DMS 273 treated with DMSO at 0.1 percent for 48 hours (cell line): ENCODE data around the gene GPAM.
A peak's percentile ranks its signal among the peaks of the same experiment; 100 is the strongest.

Experiments
- DNase-seq: peaks from one replicate; lab custom pipeline; 2025; lab: John Stamatoyannopoulos, UW

Gene GPAM

DNA sequence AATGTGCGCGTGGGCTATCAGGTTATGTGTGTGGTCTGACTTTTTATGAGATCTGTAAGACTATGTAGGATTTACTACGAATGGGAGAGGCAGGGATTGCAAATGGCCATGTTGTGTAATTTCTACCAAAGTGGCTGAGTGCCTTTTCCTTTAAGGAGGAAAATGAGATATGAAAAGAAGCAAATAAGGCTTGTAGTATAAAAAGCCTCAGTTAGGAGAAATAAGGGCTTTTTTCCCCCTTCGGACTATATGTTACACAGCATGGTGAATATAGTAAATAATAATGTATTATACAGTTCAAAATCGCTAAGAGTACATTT lies 447 bp upstream of the GPAM start:
- DNase-seq, result no peak

DNA sequence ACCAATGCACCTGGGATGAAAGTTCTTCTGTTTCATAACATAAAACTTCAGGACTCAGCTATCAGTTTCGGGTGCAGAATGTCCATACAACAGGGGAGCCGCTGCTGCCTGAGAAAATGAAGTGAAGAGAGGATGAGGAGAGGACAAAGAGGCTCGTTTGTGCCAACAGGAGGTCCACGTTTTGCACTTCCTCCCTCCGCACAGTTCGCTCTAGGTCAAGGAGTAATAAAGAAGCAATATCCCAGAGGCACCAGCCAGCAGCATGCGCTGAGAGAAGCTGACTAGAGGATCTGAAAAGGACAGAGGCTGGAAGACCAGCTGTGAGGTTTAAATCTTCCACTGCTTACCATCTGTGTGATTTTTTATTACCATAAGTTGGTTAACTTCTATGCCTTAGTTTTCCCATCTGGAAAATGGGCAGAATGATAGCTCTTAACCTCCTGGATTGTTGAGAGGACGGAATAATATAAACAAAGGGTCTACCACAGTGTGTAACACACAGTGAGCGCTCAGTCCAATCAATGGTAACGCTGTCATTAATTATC lies 709 bp downstream of the GPAM start:
- DNase-seq, result no peak

DNA sequence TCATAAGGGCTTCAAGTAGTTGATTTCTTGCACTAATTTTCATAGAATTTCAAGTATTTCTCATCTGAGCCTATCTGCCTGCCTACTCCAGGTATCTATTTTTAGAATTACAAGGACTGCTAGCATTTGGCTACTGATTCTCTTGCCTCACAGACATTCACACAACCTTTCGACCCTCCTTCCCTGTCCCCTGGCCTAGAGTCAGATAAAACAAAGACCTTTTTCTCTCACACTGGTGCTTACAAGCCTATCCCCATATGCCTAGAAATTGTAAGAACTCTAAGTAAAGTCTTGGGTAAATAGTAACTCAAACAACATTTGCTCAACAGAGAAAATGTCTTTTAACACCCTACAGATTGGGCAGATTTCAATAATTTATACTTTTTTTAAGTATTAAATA lies 6.3 kb downstream of the GPAM start:
- no peak for DNase-seq

DNA sequence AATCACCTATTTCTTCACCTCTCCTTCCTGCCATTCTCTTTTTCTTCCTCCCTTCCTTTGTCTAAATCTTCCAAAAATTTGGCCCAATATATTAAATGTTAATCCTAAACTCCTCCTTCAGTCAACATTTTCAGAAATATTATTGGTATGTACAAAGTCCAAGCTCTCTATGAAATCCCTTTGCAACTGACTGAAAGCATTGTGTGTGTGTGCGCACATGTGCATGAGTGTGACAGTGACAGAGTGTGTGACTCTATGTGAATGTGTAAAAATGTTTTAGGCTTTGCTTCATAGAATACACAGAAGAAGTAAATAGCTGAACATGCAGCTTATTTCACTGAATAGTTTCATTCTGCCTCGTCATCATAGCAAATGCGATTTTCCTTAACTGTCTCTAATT lies 7.0 kb downstream of the GPAM start:
- DNase-seq, result no peak

- DNase-seq, result no peak
Measured at GRCh38 chr10:112175409-112175808, 8.2 kb downstream of the GPAM start.

DNA sequence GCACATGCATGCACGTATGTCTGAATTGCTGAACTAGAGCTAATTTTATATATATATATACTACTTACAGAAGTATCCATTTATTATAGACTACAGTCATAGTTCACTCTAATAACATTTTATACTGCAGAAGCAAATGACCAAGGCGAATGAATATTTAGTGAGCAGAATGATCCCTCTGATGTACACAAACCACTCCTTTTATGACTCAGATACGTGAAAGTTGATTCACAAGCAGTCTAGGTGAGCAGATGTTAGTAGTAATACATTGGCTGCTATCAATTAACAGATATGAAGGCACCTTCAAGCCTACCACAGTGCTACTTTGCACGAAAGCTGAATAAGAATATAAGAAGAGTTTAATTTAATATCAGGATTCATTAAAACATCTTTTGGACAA lies 10.4 kb downstream of the GPAM start:
- DNase-seq, result no peak

GRCh38 chr10:112168733-112169132 lies 14.8 kb downstream of the GPAM start:
- no peak for DNase-seq

- no peak for DNase-seq
Measured at GRCh38 chr10:112166800-112167199, 16.8 kb downstream of the GPAM start.

- DNase-seq, result no peak
Measured at GRCh38 chr10:112161757-112162518, 21.6 kb downstream of the GPAM start.

DNA sequence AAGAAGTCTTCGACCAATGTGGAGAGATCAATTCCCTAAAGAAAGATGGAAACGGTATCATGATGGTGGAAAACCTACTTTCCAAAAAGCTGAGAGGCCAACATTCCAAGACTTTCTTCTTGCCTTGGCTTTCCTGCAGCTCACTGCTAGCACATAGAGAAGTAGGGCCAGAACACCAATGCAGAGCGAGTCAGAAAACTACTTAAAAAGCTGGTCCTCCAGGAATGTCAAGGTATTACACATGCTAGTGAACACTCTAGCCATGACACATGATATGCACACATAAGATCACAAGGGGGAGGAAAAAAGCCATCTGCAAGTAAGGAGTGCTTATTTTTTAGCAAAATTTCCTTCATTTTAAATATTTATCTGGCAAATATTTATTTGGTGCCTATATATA lies 22.7 kb downstream of the GPAM start:
- no peak for DNase-seq

DNA sequence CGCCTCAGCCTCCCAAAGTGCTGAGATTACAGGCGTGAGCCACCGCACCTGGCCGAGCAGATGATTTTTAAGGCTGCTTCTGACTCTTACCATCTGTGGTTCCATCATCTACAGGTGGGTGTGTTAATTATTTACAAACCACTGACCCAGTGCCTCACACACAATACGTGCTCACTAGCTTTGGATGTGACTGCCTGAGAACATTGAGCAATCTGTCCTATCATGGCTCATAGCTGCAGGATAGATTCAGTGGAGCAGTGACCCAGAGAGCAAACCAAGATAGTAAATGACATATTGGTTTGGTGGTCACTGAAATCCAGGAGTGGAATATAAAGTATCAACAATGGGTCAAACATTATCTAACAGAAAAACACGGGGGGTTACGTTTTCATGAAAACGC lies 24.1 kb downstream of the GPAM start:
- no peak for DNase-seq

DNA sequence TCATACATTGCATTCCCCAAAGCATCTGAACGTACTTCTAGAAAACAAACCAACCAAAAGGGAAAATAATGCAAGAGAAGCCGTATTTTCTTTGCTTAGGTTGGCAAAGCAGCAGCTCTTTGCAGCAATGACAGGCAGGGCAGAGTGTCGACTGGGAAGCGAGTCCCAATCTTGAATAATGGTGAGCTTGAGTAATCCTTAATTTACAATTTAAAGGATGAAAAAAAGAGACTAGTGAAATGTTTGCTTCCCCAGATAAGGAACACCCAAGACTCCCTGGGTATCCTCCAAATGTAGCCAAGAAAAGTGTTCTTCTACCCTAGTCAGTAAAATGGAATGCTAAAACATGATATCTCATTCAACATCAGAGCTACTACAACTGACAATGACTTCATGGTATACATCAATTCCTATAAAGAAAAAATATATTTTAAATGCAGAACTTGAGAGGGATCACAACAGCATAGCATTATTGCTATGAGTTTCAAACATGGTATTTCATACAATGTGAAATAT lies 32.0 kb downstream of the GPAM start:
- no peak for DNase-seq

DNA sequence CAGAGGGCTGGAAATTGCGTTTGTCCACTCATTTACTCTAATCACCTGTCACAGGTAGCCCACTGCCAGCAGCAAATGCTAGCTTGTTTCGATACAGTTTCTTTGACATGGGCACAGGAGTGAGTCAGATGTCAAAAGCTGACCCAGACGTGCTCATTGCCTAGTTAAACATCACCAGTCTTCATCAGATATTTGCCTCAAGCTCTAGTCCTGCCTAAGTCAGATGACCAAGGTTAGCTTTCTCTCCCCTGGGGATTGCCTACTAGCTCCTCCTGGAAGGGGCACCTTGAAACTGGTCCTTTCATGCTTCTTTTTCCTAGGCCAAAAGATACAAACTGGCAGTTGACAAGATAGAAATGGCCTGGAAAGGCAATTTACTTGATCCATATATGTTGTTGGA lies 35.2 kb downstream of the GPAM start:
- DNase-seq, result no peak

DNA sequence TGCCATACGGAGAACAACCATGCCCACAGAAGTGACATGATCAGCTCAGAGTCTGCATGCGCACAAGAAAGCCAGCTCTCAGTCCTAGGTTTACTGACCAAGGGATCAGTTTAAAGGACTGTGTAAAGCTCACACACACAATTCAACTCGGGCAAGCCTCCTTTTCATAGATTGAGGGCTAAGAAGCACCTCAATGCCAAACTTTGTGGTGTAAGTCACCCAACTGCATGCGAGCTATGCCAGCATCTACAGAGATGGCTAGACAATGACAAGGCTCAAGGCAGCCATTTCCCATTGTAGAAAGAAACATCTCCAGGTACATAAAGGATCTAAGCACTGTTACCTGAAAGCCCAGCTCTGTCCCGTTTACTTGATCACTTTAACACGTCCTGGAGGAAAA lies 36.8 kb downstream of the GPAM start:
- DNase-seq, result no peak

DNA sequence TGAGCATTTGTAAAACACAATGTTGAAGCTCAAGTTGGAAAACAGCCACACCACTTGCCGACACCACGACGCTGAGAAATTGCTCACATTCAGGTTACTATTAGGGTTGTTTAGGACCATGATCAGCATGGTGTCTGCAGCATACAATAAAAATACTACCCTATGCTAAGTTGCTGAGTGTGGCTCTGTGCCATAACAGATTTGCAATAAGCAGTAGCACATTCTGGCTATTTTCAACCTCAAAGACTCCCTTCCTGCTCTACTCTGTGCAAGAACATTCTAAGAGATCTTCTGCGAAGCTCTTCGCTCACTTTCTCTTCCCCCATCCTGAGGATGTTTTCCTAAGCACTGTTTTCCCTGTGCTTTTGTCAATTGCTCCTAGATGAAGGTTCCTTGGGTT lies 38.3 kb downstream of the GPAM start:
- DNase-seq, result no peak

GRCh38 chr10:112143420-112143819 lies 40.1 kb downstream of the GPAM start:
- DNase-seq, result no peak

DNA sequence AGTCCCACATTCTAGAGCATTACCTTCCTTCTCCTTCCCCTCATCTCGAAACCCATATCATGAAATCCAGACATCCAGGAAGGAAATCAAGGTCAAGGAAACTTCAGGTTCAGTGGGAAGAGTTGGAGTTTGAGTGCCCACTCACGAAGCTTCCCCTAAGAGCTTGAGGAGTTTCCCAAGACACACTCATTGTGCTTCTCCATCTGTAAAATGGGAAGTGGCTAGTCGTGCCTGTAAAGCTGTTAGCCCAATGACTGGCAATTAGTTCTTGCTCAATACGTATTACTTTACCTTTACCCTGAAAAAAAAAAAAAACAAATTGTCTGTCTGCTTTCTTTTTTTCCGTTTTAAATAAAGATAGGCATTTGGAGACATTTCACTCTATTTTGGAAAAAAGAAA lies 42.3 kb downstream of the GPAM start:
- no peak for DNase-seq

DNA sequence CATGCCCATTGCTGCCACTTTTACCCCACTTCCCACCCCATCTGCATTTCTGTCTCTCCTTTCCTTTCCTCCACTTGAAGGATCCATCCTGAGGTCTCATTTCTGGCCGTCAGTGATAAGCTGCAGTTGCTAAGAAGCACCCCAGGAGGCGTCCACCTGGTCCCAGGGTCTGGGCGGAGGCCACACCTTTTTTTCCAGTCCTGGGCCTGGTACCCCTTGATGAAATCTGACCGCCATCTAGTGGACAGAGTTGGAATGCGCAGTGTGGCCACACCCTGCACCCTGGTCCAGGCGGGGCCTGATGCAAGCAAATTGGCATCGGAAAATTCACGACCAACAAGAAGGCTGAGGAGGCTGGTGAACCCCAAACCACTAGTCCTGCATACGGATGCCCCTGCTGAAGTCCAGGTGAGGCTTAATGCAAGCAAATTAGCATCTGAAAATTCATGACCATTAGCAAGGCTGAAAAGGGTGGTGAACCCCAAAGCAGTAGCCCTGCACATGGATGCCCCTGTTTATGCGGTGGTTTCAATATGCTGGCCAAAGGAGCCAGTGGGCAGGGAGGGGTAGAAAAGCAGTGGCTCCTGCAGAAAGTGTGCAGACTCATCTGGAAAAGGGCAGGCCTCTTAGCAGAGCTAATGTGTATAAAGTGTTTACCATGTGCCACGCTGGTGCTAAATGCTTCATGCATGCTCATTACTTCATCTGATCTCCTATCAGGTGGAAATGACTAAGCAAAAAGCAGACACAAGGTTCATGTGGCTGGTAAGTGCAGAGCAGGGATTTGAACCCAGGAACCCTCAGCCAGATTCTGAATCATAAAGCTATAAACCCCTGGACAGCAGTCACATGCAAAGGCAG lies 43.2 kb downstream of the GPAM start:
- peak; percentile 17 for DNase-seq

DNA sequence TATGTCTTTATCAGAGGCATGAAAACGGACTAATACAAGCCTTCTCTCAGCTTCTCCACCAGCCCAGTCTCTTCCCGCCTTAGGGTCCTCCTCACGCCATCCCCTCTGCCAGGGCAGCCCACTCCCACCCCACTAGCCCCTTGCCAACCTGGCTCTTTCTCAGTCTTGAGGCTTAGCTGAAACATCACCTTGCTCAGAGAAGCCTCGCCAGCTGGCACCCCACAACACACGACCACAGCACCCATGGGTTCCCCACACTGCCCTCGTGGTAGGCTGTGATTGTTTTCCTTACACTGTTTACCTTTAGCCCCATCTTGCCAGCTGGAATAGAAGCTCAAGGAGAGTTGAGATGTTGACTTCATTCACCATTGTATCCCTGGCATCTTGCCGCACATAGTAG lies 44.4 kb downstream of the GPAM start:
- DNase-seq, result no peak

GRCh38 chr10:112137154-112137987 lies 46.2 kb downstream of the GPAM start:
- no peak for DNase-seq

GRCh38 chr10:112136486-112137153 lies 46.9 kb downstream of the GPAM start:
- no peak for DNase-seq

DNA sequence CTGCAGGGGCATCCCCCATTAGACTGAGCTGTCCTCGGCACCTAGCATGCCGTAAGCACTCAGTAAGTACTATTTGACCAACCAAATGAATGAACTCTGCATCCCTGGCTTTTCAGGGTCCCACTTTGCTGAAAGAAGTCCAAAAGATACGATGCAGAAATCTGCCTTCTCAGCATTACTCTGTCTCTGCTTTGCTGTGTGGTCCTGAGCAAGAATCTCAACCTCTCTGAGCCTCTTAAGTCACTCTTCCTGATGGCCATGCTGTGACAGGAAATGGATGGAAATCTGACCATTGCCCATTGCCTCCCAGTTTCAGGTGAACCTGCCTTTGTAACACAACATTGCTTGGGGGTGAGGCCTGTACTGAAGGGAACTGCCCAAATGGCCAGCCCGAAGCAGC lies 48.0 kb downstream of the GPAM start:
- DNase-seq, result no peak
